K562 (cell line): ENCODE measurements around the gene SDHC. TPM values are rescaled to one million over a fixed set of nuclear protein-coding genes. Genes with fewer than 3 reads are reported as not detected.

Experiments used
- ARID4B ChIP-seq: sonication (generic); formaldehyde crosslinking; IDR thresholded peaks from 2 replicates; pipeline ENCODE4 v1.8.0; 2022; ENCODE audit warnings: mild to moderate bottlenecking, missing genetic modification reagents
- CBX3 ChIP-seq, 2 experiments: IDR thresholded peaks; 1 replicate in 1 of 2; 2 replicates in 1 of 2; pipeline ENCODE4 v1.6.1; 2012; ENCODE audit warnings: inconsistent platforms in 2 of 2, low read length in 2 of 2, borderline replicate concordance in 1 of 2, control low read depth in 1 of 2
- CEBPZ ChIP-seq: fragments of 150-350 bp; IDR thresholded peaks from 2 replicates; pipeline ENCODE4 v1.6.1; 2014; ENCODE audit warnings: low read depth, mild to moderate bottlenecking, low read length, borderline replicate concordance
- CTBP1 ChIP-seq: fragments of 450-650 bp; IDR thresholded peaks from 2 replicates; pipeline ENCODE4 v1.6.1; 2016; ENCODE audit warnings: borderline replicate concordance
- CTCF ChIP-seq, 3 experiments: IDR thresholded peaks in 2 of 3; conservative IDR thresholded peaks in 1 of 3; 2 replicates each; pipeline ENCODE4 v1.5.1; 2011 to 2012; ENCODE audit warnings: low read length in 3 of 3, mild to moderate bottlenecking in 3 of 3, control low read depth in 2 of 3, improper control_type of control experiment in 1 of 3, inconsistent platforms in 1 of 3, low read depth in 1 of 3, mixed read lengths in 1 of 3, moderate library complexity in 1 of 3; ENCODE audit not compliant: insufficient read depth in 2 of 3
- ELK1 ChIP-seq: sonication (generic); formaldehyde crosslinking; IDR thresholded peaks from 2 replicates; pipeline ENCODE4 v1.8.1; 2022; ENCODE audit warnings: missing genetic modification reagents
- ETS2 ChIP-seq: IDR thresholded peaks from 2 replicates; pipeline ENCODE4 v1.6.1; 2016; ENCODE audit warnings: borderline replicate concordance, missing genetic modification characterization, mild to moderate bottlenecking, moderate library complexity, missing compliant biosample characterization; ENCODE audit not compliant: poor library complexity, severe bottlenecking
- FOXA3 ChIP-seq, 2 experiments: fragments of 450-650 bp in 1 of 2; sonication (generic) in 1 of 2; formaldehyde crosslinking; IDR thresholded peaks in 1 of 2; conservative IDR thresholded peaks in 1 of 2; 2 replicates each; pipeline versions ENCODE4 v1.4.0 to v1.8.0; 2020 to 2022; ENCODE audit warnings: mild to moderate bottlenecking in 2 of 2, missing genetic modification reagents in 1 of 2
- FOXJ2 ChIP-seq: fragments of 200-800 bp; sonication (Bioruptor generic); IDR thresholded peaks from 2 replicates; pipeline ENCODE4 v1.6.1; 2016; ENCODE audit warnings: missing genetic modification characterization, missing compliant biosample characterization
- MEIS2 ChIP-seq: fragments of 450-650 bp; IDR thresholded peaks from 2 replicates; pipeline ENCODE4 v1.6.1; 2014; ENCODE audit warnings: mild to moderate bottlenecking; ENCODE audit not compliant: partially characterized antibody
- RCOR1 ChIP-seq, 2 experiments: IDR thresholded peaks; 2 replicates each; pipeline ENCODE4 v1.6.1; 2012; ENCODE audit warnings: low read depth in 2 of 2, low read length in 2 of 2, borderline replicate concordance in 1 of 2, improper control_type of control experiment in 1 of 2
- TEAD1 ChIP-seq, 2 experiments: fragments of 450-650 bp in 1 of 2; sonication (generic) in 1 of 2; formaldehyde crosslinking; IDR thresholded peaks; 2 replicates each; pipeline versions ENCODE4 v1.4.0 to v1.8.0; 2020 to 2022; ENCODE audit warnings: mild to moderate bottlenecking in 2 of 2, missing genetic modification reagents in 1 of 2
- ZNF217 ChIP-seq: sonication (generic); formaldehyde crosslinking; IDR thresholded peaks from 2 replicates; pipeline ENCODE4 v1.8.0; 2022; ENCODE audit warnings: mild to moderate bottlenecking, missing genetic modification reagents
- ZNF77 ChIP-seq: fragments of 250-450 bp; sonication (Bioruptor Pico); IDR thresholded peaks from 2 replicates; pipeline ENCODE4 v1.5.0; 2020
- polyA plus RNA-seq, 8 experiments: library from polyadenylated mRNA; depleted of rRNA in 4 of 8; stranded (reverse) in 5 of 8; unstranded in 3 of 8; fragments of >200 nt; fragmentation: Nextera tagmentation in 2 of 8; fragmentation: Illumina TruSeq in 1 of 8; extraction: Ambion mirVana in 2 of 8; extraction: Trizol in 1 of 8; gene quantifications; 2 replicates each; pipeline versions ENCODE4 v1.2.1 to v1.2.3, GENCODE V29; 2011 to 2014; ENCODE audit warnings: inconsistent platforms in 1 of 8, missing spikeins in 1 of 8
- total RNA-seq, 7 experiments: library from RNA; depleted of rRNA in 6 of 7; stranded (reverse); fragments of >200 nt in 6 of 7; fragmentation: Illumina TruSeq in 2 of 7; extraction: Trizol in 2 of 7; gene quantifications; 2 replicates each; pipeline versions ENCODE4 v1.2.1 to v1.2.3, GENCODE V29; 2011 to 2021; ENCODE audit warnings: low replicate concordance in 1 of 7

The SDHC gene
- total and polyA plus RNA-seq, 9 of the 15 experiments (the other 6 are each of a cell fraction or from before 2014, with no cell fraction given), result 7.7 to 309 (median 174) TPM

- TF ChIP-seq ETS2 (no peak), ZNF77 (CRISPR knock-in tag) (0 out of 2 replicates have a peak, but pooled peaks have one; percentile 37), TEAD1 (CRISPR knock-in tag; IDR thresholded peaks at IDR 0.05) (peak; percentile 34 to 59; a peak in 3 of 4 replicates), CTCF (IDR thresholded peaks at IDR 0.05 in 2 of 3, conservative IDR thresholded peaks at IDR 0.05 in 1 of 3; ENCODE audit: insufficient read depth in 2 of 3, low read depth in 1 of 3, low read length in 3 of 3) (peak; percentile 68 to 87 (median 80)), FOXA3 (CRISPR knock-in tag; conservative IDR thresholded peaks at IDR 0.05 in 1 of 2, IDR thresholded peaks at IDR 0.05 in 1 of 2) (peak in 1 of 2 experiments; percentile 62; a peak in 1 of 4 replicates), RCOR1 (IDR thresholded peaks at IDR 0.05; ENCODE audit: borderline replicate concordance in 1 of 2, low read depth in 2 of 2, low read length in 2 of 2) (no peak; a peak in 1 of 4 replicates), CBX3 (IDR thresholded peaks at IDR 0.05; ENCODE audit: borderline replicate concordance in 1 of 2, low read length in 2 of 2) (peak in 1 of 2 experiments; percentile 25; a peak in 1 of 3 replicates), MEIS2 (peak; percentile 79), CEBPZ (no peak), FOXJ2 (tag) (peak; percentile 76), ELK1 (no peak), CTBP1 (peak; percentile 73; the same call in 1 of the 2 replicates), ZNF217 (CRISPR knock-in tag) (no peak), ARID4B (CRISPR knock-in tag) (peak; percentile 76; the same call in 1 of the 2 replicates)
These were observed 85.2 kb downstream of the SDHC start (continued) for GRCh38 chr1:161399257-161399998.
